HG02885 (cell line): Measurements from ENCODE around the gene GSTP1.
A peak's percentile ranks its signal among the peaks of the same experiment; 100 is the strongest.
"Not testable (repeated sequence)": the region's sequence is repeated elsewhere in the genome, so short reads cannot be mapped to it uniquely, and the experiment has no call there.

Source experiments
- ATAC-seq: cut with Tn5 transposase; IDR thresholded peaks from one replicate; pipeline ENCODE4 v1.9.1; 2021; ENCODE audit warnings: mild to moderate bottlenecking; ENCODE audit not compliant: unreplicated experiment, poor library complexity

GSTP1 gene

GRCh38 chr11:67613313-67613959 is 29.8 kb downstream of the GSTP1 start:
- ATAC-seq: no peak

GRCh38 chr11:67613960-67614715 is 30.5 kb downstream of the GSTP1 start:
- peak; percentile 79 for ATAC-seq

- ATAC-seq: no peak
Observed at GRCh38 chr11:67614730-67615714, 31.4 kb downstream of the GSTP1 start.

- no peak for ATAC-seq
Observed at GRCh38 chr11:67615728-67616430, 32.3 kb downstream of the GSTP1 start.

- no peak for ATAC-seq
Observed at GRCh38 chr11:67616431-67617242, 33.0 kb downstream of the GSTP1 start.

- ATAC-seq: no peak
Observed at GRCh38 chr11:67617243-67617953, 33.8 kb downstream of the GSTP1 start.

- not testable (repeated sequence) for ATAC-seq
Observed at GRCh38 chr11:67618901-67619659, 35.5 kb downstream of the GSTP1 start.

GRCh38 chr11:67619683-67620618 is 36.3 kb downstream of the GSTP1 start:
- not testable (repeated sequence) for ATAC-seq

GRCh38 chr11:67620621-67621020 is 37.0 kb downstream of the GSTP1 start:
- not testable (repeated sequence) for ATAC-seq

GRCh38 chr11:67621928-67622327 is 38.3 kb downstream of the GSTP1 start:
- ATAC-seq: not testable (repeated sequence)

- ATAC-seq: not testable (repeated sequence)
Observed at GRCh38 chr11:67622905-67623304, 39.3 kb downstream of the GSTP1 start.

GRCh38 chr11:67623795-67624194 is 40.2 kb downstream of the GSTP1 start:
- not testable (repeated sequence) for ATAC-seq

- ATAC-seq: not testable (repeated sequence)
Observed at GRCh38 chr11:67626131-67626833, 42.7 kb downstream of the GSTP1 start.

- no peak for ATAC-seq
Observed at GRCh38 chr11:67626970-67627369, 43.4 kb downstream of the GSTP1 start.

GRCh38 chr11:67627441-67627811 is 43.8 kb downstream of the GSTP1 start:
- ATAC-seq: no peak
